Measurements from ENCODE around the gene BBS9. TPM values are rescaled to one million over a fixed set of nuclear protein-coding genes. Genes with fewer than 3 reads are reported as not detected.

The BBS9 gene
- total and polyA plus RNA-seq, 2 donors (not counting 1 experiment from before 2014, with no cell fraction given) = 8.4 to 45.2 TPM

DNA sequence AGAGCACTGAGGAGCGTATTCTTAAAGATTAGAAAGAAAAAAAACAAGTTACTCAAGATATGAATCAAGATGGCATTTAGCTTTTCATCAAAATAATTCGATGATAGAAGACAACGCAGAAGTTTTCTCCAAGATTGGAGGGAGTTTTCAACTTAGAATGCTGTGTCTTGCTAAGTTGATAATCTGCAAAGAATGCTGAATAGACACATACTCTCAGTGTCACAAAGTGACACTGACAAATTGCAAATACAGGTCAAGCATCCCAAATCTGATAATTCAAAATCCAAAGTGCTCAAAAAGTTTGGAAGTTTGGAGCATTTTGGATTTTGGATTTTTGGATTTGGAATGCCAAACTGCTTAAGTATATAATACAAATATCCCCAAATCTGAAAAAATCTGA is 243.8 kb downstream of the BBS9 start:
- ChIA-PET POLR2A (no interaction called here), CTCF (no interaction called here)
- Histone ChIP-seq H3K27me3 (replicated peaks in 1 of 4; ENCODE audit: control extremely low read depth in 1 of 4, control insufficient read depth in 3 of 4, insufficient read depth in 4 of 4, low read length in 3 of 4) (no peaks in the 10 kb centered on the region), H4K20me1 (ENCODE audit: control insufficient read depth, insufficient read depth, low read length, poor library complexity, severe bottlenecking) (no peaks in the 10 kb centered on the region), H3K27ac (ENCODE audit: low read length in 2 of 2) (no peak overlapping the region), H3K9ac (ENCODE audit: low read length) (no peak overlapping the region), H3K79me2 (ENCODE audit: control insufficient read depth, insufficient read depth, low read length) (no peaks in the 10 kb centered on the region), H3K9me3 (ENCODE audit: control extremely low read depth in 1 of 3, control insufficient read depth in 2 of 3, insufficient read depth in 1 of 3, low read length in 2 of 3) (no peaks in the 10 kb centered on the region), H2AFZ (ENCODE audit: insufficient read depth, low read depth, low read length, poor library complexity, severe bottlenecking) (no peak overlapping the region), H3K4me1 (ENCODE audit: control insufficient read depth in 2 of 2, insufficient read depth in 2 of 2, low read length in 2 of 2) (no peaks in the 10 kb centered on the region), H3K4me3 (ENCODE audit: control extremely low read depth in 1 of 5, extremely low read depth in 1 of 5, insufficient read depth in 1 of 5, low read depth in 2 of 5, low read length in 4 of 5) (no peak overlapping the region), H3K4me2 (replicated peaks; ENCODE audit: low read depth, low read length, poor library complexity, severe bottlenecking) (no peak overlapping the region), H3K36me3 (replicated peaks in 1 of 2; ENCODE audit: control extremely low read depth in 1 of 2, control insufficient read depth in 1 of 2, extremely low read depth in 1 of 2, insufficient read depth in 2 of 2, low read length in 1 of 2) (no peaks in the 10 kb centered on the region)
- TF ChIP-seq, protein P1, sequence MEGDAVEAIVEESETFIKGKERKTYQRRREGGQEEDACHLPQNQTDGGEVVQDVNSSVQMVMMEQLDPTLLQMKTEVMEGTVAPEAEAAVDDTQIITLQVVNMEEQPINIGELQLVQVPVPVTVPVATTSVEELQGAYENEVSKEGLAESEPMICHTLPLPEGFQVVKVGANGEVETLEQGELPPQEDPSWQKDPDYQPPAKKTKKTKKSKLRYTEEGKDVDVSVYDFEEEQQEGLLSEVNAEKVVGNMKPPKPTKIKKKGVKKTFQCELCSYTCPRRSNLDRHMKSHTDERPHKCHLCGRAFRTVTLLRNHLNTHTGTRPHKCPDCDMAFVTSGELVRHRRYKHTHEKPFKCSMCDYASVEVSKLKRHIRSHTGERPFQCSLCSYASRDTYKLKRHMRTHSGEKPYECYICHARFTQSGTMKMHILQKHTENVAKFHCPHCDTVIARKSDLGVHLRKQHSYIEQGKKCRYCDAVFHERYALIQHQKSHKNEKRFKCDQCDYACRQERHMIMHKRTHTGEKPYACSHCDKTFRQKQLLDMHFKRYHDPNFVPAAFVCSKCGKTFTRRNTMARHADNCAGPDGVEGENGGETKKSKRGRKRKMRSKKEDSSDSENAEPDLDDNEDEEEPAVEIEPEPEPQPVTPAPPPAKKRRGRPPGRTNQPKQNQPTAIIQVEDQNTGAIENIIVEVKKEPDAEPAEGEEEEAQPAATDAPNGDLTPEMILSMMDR (IDR thresholded peaks at IDR 0.05) = no peak
- no peak for TF ChIP-seq EZH2 (IDR thresholded peaks at IDR 0.05; ENCODE audit: borderline replicate concordance, insufficient read depth, low read depth, low read length, poor library complexity, severe bottlenecking)
- ATAC-seq (ENCODE audit: low read depth) (no peak), DNase-seq (no peak)
- Mint-ChIP-seq H3K9me3 (ENCODE audit: insufficient read depth) (no peaks in the 10 kb centered on the region), H3K27me3 (no peaks in the 10 kb centered on the region), H3K27ac (no peak overlapping the region), H3K4me3 (no peak overlapping the region), H3K4me1 (peaks cover 7% of the 10 kb centered on the region)
- no CpG with 5 or more reads among the region's 3 CpGs for WGBS (ENCODE audit: insufficient coverage)
- intact Hi-C loops (cut with micrococcal nuclease) = no loop called here

DNA sequence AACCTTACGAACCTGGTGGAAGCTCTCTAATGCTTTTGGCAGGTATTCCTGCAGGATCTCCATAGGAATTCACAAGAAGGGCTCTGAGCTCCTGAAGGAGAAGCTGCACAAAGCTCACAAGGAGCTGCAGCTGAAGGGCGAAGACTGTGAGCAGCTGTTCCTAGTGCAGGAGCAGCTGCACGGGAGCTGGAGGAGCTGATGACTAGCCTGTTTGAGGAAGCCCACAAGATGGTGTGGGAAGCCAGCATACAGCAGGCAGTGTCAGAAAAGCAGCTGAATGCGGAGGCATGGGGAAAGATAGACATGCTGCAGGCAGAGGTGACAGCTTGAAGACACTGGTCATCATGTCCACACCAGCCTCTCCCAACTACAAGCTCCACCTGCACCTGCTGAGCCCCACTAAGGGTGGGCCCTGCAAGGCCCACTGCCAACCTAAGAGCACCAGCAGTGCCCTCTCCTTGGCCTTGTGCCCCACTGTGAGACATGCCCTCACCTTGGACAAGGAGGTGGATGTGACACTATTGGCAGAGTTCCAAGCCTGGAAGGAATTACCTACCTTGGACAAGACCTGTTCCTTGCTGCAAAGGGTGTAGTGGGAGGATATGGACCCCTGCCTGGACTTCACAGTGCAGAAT is 250.6 kb downstream of the BBS9 start:
- no peak overlapping the region for H3K4me3 ChIP-seq (ENCODE audit: control extremely low read depth in 1 of 5, extremely low read depth in 1 of 5, insufficient read depth in 1 of 5, low read depth in 2 of 5, low read length in 4 of 5)
- intact Hi-C loops (cut with micrococcal nuclease) = no loop called here
- no peaks in the 10 kb centered on the region for H3K79me2 ChIP-seq (ENCODE audit: control insufficient read depth, insufficient read depth, low read length)
- H2AFZ ChIP-seq (ENCODE audit: insufficient read depth, low read depth, low read length, poor library complexity, severe bottlenecking) = no peak overlapping the region
- no peak overlapping the region for H3K27ac Mint-ChIP-seq
- DNase-seq (no peak), ATAC-seq (ENCODE audit: low read depth) (no peak)
- H3K36me3 ChIP-seq (replicated peaks in 1 of 2; ENCODE audit: control extremely low read depth in 1 of 2, control insufficient read depth in 1 of 2, extremely low read depth in 1 of 2, insufficient read depth in 2 of 2, low read length in 1 of 2) = no peaks in the 10 kb centered on the region
- H3K4me1 Mint-ChIP-seq = no peaks in the 10 kb centered on the region
- no peaks in the 10 kb centered on the region for H3K27me3 ChIP-seq (replicated peaks in 1 of 4; ENCODE audit: control extremely low read depth in 1 of 4, control insufficient read depth in 3 of 4, insufficient read depth in 4 of 4, low read length in 3 of 4)
- no peak overlapping the region for H3K4me2 ChIP-seq (replicated peaks; ENCODE audit: low read depth, low read length, poor library complexity, severe bottlenecking)
- POLR2A ChIA-PET = no interaction called here
- no peak overlapping the region for H3K27ac ChIP-seq (ENCODE audit: low read length in 2 of 2)
- no peak for TF ChIP-seq EZH2 (IDR thresholded peaks at IDR 0.05; ENCODE audit: borderline replicate concordance, insufficient read depth, low read depth, low read length, poor library complexity, severe bottlenecking)
- TF ChIP-seq, protein P1 (IDR thresholded peaks at IDR 0.05) = no peak
- WGBS (ENCODE audit: insufficient coverage) = 100% methylated on average over 4 of the region's 4 CpGs
- no peaks in the 10 kb centered on the region for H3K27me3 Mint-ChIP-seq
- H3K9me3 ChIP-seq (ENCODE audit: control extremely low read depth in 1 of 3, control insufficient read depth in 2 of 3, insufficient read depth in 1 of 3, low read length in 2 of 3) = no peaks in the 10 kb centered on the region
- no peaks in the 10 kb centered on the region for H3K4me1 ChIP-seq (ENCODE audit: control insufficient read depth in 2 of 2, insufficient read depth in 2 of 2, low read length in 2 of 2)
- no peak overlapping the region for H3K9ac ChIP-seq (ENCODE audit: low read length)
- H3K4me3 Mint-ChIP-seq = no peak overlapping the region
- no peaks in the 10 kb centered on the region for H3K9me3 Mint-ChIP-seq (ENCODE audit: insufficient read depth)
- CTCF ChIA-PET = no interaction called here
- no peaks in the 10 kb centered on the region for H4K20me1 ChIP-seq (ENCODE audit: control insufficient read depth, insufficient read depth, low read length, poor library complexity, severe bottlenecking)

Measured in B cell (primary cell).